AG04449 (cell line): ENCODE results near the gene CEACAM1.

Source experiments
- CTCF ChIA-PET: fragments of 350-600 bp; formaldehyde crosslinking; extraction: SDS; loops from one replicate; lab custom pipeline; 2021; ENCODE audit warnings: antibody characterized with exemption; lab: Yijun Ruan, JAX
- POLR2A ChIA-PET: fragments of 400-600, 350-600 bp; formaldehyde crosslinking; extraction: SDS; loops from one replicate; lab custom pipeline; 2020; ENCODE audit warnings: antibody characterized with exemption, inconsistent platforms; lab: Yijun Ruan, JAX
- DNase-seq: peaks from one replicate; pipeline ENCODE4 v3.0.0-alpha.2; 2010; ENCODE audit warnings: low read depth, low spot score
- H3K4me3 ChIP-seq: 2 replicates; pipeline ENCODE4 v1.5.1; 2011; ENCODE audit warnings: low read depth, mild to moderate bottlenecking, control low read depth, low read length
- CTCF ChIP-seq: IDR thresholded peaks from one replicate; pipeline ENCODE4 v1.5.1; 2011; ENCODE audit warnings: mild to moderate bottlenecking, moderate library complexity, low read length, control low read depth, inconsistent platforms; ENCODE audit not compliant: insufficient read depth; ENCODE audit errors: missing control alignments

Gene CEACAM1

GRCh38 chr19:42528354-42529247 is at the start of gene CEACAM1:
TSS of gene CEACAM1 (minus strand) at chr19:42528481. CDS start at chr19:42528374, 107 bp downstream.
- no peak within 1 kb of the TSS for H3K4me3 ChIP-seq
- no peak for TF ChIP-seq CTCF
- CTCF ChIA-PET = interaction anchor here (0.9 to 9.3 kb wide), 22 partner anchors 11 to 184 kb away, joined by 3 to 170 read pairs (median 5); partner anchors contain the start of gene CXCL17
- no peak for DNase-seq
- POLR2A ChIA-PET = no interaction called here

- ChIA-PET POLR2A (no interaction called here), CTCF (interaction anchor here (1.2 to 3.3 kb wide), 2 partner anchors 12 to 870 kb away, joined by 3 to 24 read pairs; no protein-coding TSS in a partner anchor)
- no peak for TF ChIP-seq CTCF
- no peak overlapping the region for H3K4me3 ChIP-seq
- no peak for DNase-seq
These were observed 48.7 kb upstream of the CEACAM1 start for GRCh38 chr19:42577016-42577415.

GRCh38 chr19:42576241-42576640 is 48.0 kb upstream of the CEACAM1 start:
- POLR2A ChIA-PET = no interaction called here
- CTCF ChIA-PET = interaction anchor here (1.2 to 3.3 kb wide), 2 partner anchors 11 to 870 kb away, joined by 3 to 24 read pairs; no protein-coding TSS in a partner anchor
- no peak for DNase-seq
- no peak for TF ChIP-seq CTCF
- no peak overlapping the region for H3K4me3 ChIP-seq

- ChIA-PET CTCF (interaction anchor here (1.2 to 1.7 kb wide), 3 partner anchors 8 to 124 kb away, joined by 3 to 4 read pairs (median 4); no protein-coding TSS in a partner anchor), POLR2A (no interaction called here)
- H3K4me3 ChIP-seq = no peak overlapping the region
- no peak for DNase-seq
- TF ChIP-seq CTCF = no peak
These were observed 45.4 kb upstream of the CEACAM1 start for GRCh38 chr19:42573642-42574041.

- CTCF ChIA-PET = interaction anchor here (1.6 to 2.7 kb wide), 2 partner anchors 8 to 25 kb away, joined by 9 to 11 read pairs; no protein-coding TSS in a partner anchor
These were observed 42.8 kb upstream of the CEACAM1 start for GRCh38 chr19:42571116-42571515.

More at GRCh38 chr19:42571116-42571515, 42.8 kb upstream of the CEACAM1 start:
- H3K4me3 ChIP-seq = no peak overlapping the region
- POLR2A ChIA-PET = no interaction called here
- no peak for DNase-seq
- no peak for TF ChIP-seq CTCF
